Gastroesophageal sphincter (tissue), 4 donors: ENCODE data around the gene DENND11. TPM values are rescaled to one million over a fixed set of nuclear protein-coding genes. Genes with fewer than 3 reads are reported as not detected.

Experiments used
- ATAC-seq: fragments of 150-250 bp; one replicate; pipeline ENCODE4 v1.9.1; 2016; ENCODE audit warnings: mild to moderate bottlenecking, moderate library complexity
- H3K27ac ChIP-seq, 4 donors: fragments of 200-600 bp; sonication (generic) in 3 of 4; 1 replicate in 3 of 4; 2 replicates in 1 of 4; pipeline ENCODE4 v1.5.1; 2016 to 2019
- H3K27me3 ChIP-seq: fragments of 200-600 bp; sonication (generic); one replicate; pipeline ENCODE4 v1.5.1; 2019
- H3K36me3 ChIP-seq, 2 donors: fragments of 200-600 bp; sonication (generic); one replicate each; pipeline ENCODE4 v1.5.1; 2019; ENCODE audit warnings: control low read depth in 1 of 2
- H3K4me1 ChIP-seq, 3 donors: fragments of 200-600 bp; sonication (generic); 1 replicate in 2 of 3; 2 replicates in 1 of 3; pipeline ENCODE4 v1.5.1; 2016 to 2019; ENCODE audit warnings: control low read depth in 2 of 3
- H3K4me3 ChIP-seq, 2 donors: fragments of 200-600 bp; sonication (generic); one replicate each; pipeline ENCODE4 v1.5.1; 2019; ENCODE audit warnings: mild to moderate bottlenecking in 1 of 2, moderate library complexity in 1 of 2
- H3K9me3 ChIP-seq, 3 donors: fragments of 200-600 bp; sonication (generic); one replicate each; pipeline ENCODE4 v1.5.1; 2017 to 2019; ENCODE audit warnings: control low read depth in 2 of 3
- CTCF ChIP-seq, 4 experiments: fragments of 200-600 bp in 2 of 4; fragments of 450-650 bp in 2 of 4; sonication (generic) in 1 of 4; IDR thresholded peaks; one replicate each; pipeline ENCODE4 v1.5.1; 2017 to 2019; ENCODE audit warnings: antibody characterized with exemption in 4 of 4, mild to moderate bottlenecking in 2 of 4, moderate library complexity in 2 of 4
- EP300 ChIP-seq: sonication (generic); formaldehyde crosslinking; IDR thresholded peaks from one replicate; pipeline ENCODE4 v1.6.1; 2017; ENCODE audit warnings: antibody characterized with exemption, mild to moderate bottlenecking
- POLR2A ChIP-seq, 2 donors: fragments of 450-650 bp; IDR thresholded peaks; one replicate each; pipeline ENCODE4 v1.6.1; 2017; ENCODE audit warnings: antibody characterized with exemption in 2 of 2, mild to moderate bottlenecking in 2 of 2, moderate library complexity in 1 of 2
- POLR2AphosphoS5 ChIP-seq: sonication (generic); formaldehyde crosslinking; IDR thresholded peaks from one replicate; pipeline ENCODE4 v1.6.1; 2017; ENCODE audit warnings: antibody characterized with exemption
- WGBS, 2 donors: methylation state at CpG; one replicate each; pipeline ENCODE4 v1.1.5; 2018; ENCODE audit warnings: low coverage in 1 of 2; 5-methylcytosine and 5-hydroxymethylcytosine counted together
- total RNA-seq, 4 donors: library from RNA; depleted of rRNA; stranded (reverse); fragments of >200 nt; gene quantifications; one replicate each; pipeline ENCODE4 v1.1.0, GENCODE V29; 2016

Gene DENND11
- total RNA-seq, 4 donors from 2014 or later, result 17.1 to 21.9 (median 19.9) TPM

DNA sequence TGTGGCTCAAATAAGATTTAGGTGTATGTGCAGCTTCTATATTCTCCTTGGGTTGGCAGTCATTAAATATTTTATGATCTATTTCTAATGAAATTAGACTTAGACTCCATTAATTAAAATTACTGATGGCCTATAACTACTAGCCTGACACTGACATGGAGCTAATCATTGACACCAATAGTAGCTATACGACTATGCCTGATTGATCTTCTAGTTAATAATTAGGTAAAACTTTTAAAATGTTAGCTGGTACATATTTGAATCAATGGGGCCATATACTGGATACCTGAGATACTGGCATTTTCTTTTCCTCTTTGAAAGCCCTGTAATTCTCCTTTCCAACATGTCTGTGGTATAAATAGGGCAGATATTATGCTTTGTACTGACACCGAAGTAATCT is 20.6 kb upstream of the DENND11 start:
- no peaks in the 10 kb centered on the region for H3K36me3 ChIP-seq
- H3K27me3 ChIP-seq, result no peaks in the 10 kb centered on the region
- H3K9me3 ChIP-seq, result no peaks in the 10 kb centered on the region
- H3K4me1 ChIP-seq, result no peaks in the 10 kb centered on the region
- WGBS, 2 donors, result 91 to 100% methylated on average over 1 to 2 of the region's 2 CpGs
- H3K4me3 ChIP-seq, result no peak overlapping the region
- no peak overlapping the region for H3K27ac ChIP-seq
- TF ChIP-seq CTCF (IDR thresholded peaks at IDR 0.05) (no peak), POLR2A (IDR thresholded peaks at IDR 0.05) (no peak)
- no peak for ATAC-seq

- Histone ChIP-seq H3K4me3 (no peak overlapping the region), H3K36me3 (no peaks in the 10 kb centered on the region), H3K27ac (no peak overlapping the region), H3K27me3 (no peaks in the 10 kb centered on the region), H3K9me3 (no peaks in the 10 kb centered on the region), H3K4me1 (no peaks in the 10 kb centered on the region)
- TF ChIP-seq POLR2AphosphoS5 (no peak), POLR2A (IDR thresholded peaks at IDR 0.05) (no peak), CTCF (IDR thresholded peaks at IDR 0.05) (no peak), EP300 (no peak)
- ATAC-seq, result no peak
- 67 to 94% methylated on average over 1 of the region's 1 CpG for WGBS, 2 donors
These were observed 15.5 kb upstream of the DENND11 start for GRCh38 chr7:141717450-141717849.

DNA sequence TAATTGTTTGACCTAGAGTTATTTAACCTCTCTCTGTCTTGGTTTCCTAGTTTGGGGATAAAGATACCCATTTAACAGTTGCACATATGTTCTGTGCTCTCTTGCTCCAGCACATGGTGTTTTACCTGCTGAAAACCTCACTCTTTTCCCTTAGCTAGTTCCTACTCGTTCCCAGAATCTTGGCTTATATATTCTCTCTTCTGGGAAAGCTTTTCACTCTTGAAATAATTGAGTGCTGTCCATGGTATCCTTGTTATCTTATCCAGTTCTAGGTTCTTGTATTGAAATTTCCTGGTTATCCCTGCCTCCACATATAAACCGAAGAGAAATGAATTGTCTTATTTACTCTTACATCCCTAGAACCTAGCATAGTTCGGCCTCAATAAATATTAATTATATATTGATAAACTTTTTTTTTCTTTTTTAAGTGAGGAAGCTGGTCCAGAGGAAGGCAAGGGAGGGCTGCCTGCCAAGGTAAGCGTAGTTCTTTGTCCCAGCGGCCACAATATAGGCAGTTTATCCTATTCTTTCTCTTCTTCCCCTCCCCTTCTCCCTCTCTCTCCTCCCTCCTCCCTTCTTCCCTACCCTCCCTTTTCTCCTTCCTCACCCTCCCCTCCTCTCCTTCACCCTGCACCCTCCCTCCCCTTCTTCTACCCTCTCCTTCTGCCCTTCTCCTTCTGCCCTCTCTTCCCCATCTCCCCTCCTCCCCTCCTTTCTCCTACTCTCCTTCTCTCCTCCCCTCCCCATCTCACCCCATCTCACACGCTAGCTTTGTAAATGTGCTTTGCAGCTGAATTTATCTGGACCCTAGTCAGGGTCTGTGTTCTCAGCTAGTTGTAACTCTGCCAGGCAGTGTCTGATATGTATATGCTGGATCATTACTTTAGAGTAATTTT is 14.1 kb upstream of the DENND11 start:
- ATAC-seq, result no peak
- H3K36me3 ChIP-seq, result no peaks in the 10 kb centered on the region
- H3K4me1 ChIP-seq, result no peaks in the 10 kb centered on the region
- no peak for TF ChIP-seq POLR2A (IDR thresholded peaks at IDR 0.05)
- TF ChIP-seq POLR2AphosphoS5, result no peak
- TF ChIP-seq EP300, result no peak
- TF ChIP-seq CTCF (IDR thresholded peaks at IDR 0.05), result no peak
- 58 to 60% methylated on average over 5 to 6 of the region's 6 CpGs for WGBS, 2 donors
- no peaks in the 10 kb centered on the region for H3K9me3 ChIP-seq
- H3K4me3 ChIP-seq, result no peak overlapping the region
- no peak overlapping the region for H3K27ac ChIP-seq
- H3K27me3 ChIP-seq, result no peaks in the 10 kb centered on the region

- H3K4me1 ChIP-seq, result no peaks in the 10 kb centered on the region
- no peaks in the 10 kb centered on the region for H3K9me3 ChIP-seq
- TF ChIP-seq POLR2AphosphoS5 (no peak), CTCF (IDR thresholded peaks at IDR 0.05) (no peak), POLR2A (IDR thresholded peaks at IDR 0.05) (no peak), EP300 (no peak)
- H3K27ac ChIP-seq, result no peak overlapping the region
- H3K27me3 ChIP-seq, result no peaks in the 10 kb centered on the region
- H3K4me3 ChIP-seq, result no peak overlapping the region
- no peak for ATAC-seq
- no peaks in the 10 kb centered on the region for H3K36me3 ChIP-seq
- WGBS, 2 donors, result 63 to 66% methylated on average over 4 of the region's 4 CpGs
These were observed 13.1 kb upstream of the DENND11 start for GRCh38 chr7:141715018-141715417.

DNA sequence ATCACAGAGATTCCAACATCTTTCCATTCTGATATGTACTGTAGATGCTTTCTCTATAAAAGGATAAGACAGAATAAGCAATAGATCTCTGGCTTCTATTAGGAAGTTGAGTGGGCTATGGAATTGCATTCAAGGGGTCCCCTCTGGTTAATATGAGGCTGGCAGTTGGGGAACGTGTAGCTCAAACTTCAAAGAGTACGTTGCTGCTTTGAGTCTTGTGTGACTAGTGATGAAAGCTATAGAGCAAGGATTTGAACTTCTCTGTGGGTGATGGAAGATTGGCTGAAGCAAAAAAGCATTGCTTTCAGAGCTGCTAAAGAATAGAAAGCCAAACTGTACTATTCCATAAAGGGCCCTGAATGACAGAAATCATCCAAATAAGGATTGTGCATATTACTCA is 12.6 kb upstream of the DENND11 start:
- no peaks in the 10 kb centered on the region for H3K27me3 ChIP-seq
- no peak for ATAC-seq
- H3K4me1 ChIP-seq, result no peaks in the 10 kb centered on the region
- H3K36me3 ChIP-seq, result no peaks in the 10 kb centered on the region
- 70 to 80% methylated on average over 2 of the region's 2 CpGs for WGBS, 2 donors
- no peak overlapping the region for H3K4me3 ChIP-seq
- H3K9me3 ChIP-seq, result no peaks in the 10 kb centered on the region
- H3K27ac ChIP-seq, result no peak overlapping the region
- TF ChIP-seq CTCF (IDR thresholded peaks at IDR 0.05), result no peak
- no peak for TF ChIP-seq POLR2A (IDR thresholded peaks at IDR 0.05)
- no peak for TF ChIP-seq POLR2AphosphoS5
